Mucosa of stomach (tissue), 1 donor: ENCODE results near the gene SETD2.
"Not testable (repeated sequence)": the region's sequence is repeated elsewhere in the genome, so short reads cannot be mapped to it uniquely, and the experiment has no call there.

ENCODE experiments used
- H3K27me3 ChIP-seq: one replicate; pipeline ENCODE4 v1.7.0; 2013; ENCODE audit warnings: mild to moderate bottlenecking, low read length; ENCODE audit not compliant: control insufficient read depth, insufficient read depth
- H3K36me3 ChIP-seq: one replicate; pipeline ENCODE4 v1.7.0; 2013; ENCODE audit warnings: low read length; ENCODE audit not compliant: control insufficient read depth, insufficient read depth
- H3K4me1 ChIP-seq: one replicate; pipeline ENCODE4 v1.7.0; 2013; ENCODE audit warnings: mild to moderate bottlenecking, low read length; ENCODE audit not compliant: control insufficient read depth, insufficient read depth
- H3K4me3 ChIP-seq: one replicate; pipeline ENCODE4 v1.7.0; 2013; ENCODE audit warnings: low read length
- H3K9ac ChIP-seq: one replicate; pipeline ENCODE4 v1.7.0; 2013; ENCODE audit warnings: mild to moderate bottlenecking, low read length, moderate library complexity
- H3K9me3 ChIP-seq: one replicate; pipeline ENCODE4 v1.7.0; 2013; ENCODE audit warnings: mild to moderate bottlenecking, low read length, moderate library complexity; ENCODE audit not compliant: control insufficient read depth
- donor health status: Pancreatic carcinoma.

Gene SETD2

DNA sequence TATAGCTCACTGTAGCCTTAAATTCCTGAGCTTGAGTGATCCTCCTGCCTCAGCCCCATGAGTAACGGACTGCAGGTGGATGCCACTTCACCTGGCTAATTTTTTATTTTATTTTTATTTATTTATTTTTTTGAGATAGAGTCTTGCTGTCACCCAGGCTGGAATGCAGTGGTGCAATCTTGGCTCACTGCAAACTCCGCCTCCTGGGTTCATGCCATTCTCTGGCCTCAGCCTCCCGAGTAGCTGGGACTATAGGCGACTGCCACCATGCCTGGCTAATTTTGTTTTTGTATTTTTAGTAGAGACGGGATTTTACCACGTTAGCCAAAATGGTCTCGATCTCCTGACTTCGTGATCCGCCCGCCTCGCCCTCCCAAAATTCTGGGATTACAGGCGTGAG lies 16.1 kb upstream of the SETD2 start:
- H3K9me3 ChIP-seq, H3K9ac ChIP-seq, H3K4me1 ChIP-seq, H3K4me3 ChIP-seq, H3K27me3 ChIP-seq, H3K36me3 ChIP-seq: not testable (repeated sequence)

DNA sequence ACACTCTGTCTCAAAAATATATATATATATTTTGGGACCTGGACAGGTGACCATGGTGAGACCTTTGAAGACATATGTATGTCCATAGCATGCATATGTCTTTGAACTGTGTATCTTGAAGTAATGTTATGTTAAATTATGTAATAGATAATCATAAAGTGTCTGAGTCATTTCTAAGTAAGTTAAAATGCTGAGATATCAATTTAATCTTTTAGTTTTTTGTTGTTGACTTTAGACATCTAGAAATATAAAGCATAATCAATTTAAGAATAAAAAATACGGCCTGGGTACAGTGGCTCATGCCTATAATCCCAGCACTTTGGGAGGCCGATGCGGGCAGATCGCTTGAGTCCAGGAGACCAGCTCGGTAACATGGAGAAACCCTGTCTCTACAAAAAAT lies 12.7 kb upstream of the SETD2 start:
- Histone ChIP-seq H3K27me3 (no peaks in the 10 kb centered on the region), H3K4me3 (no peak overlapping the region), H3K36me3 (no peaks in the 10 kb centered on the region), H3K4me1 (no peaks in the 10 kb centered on the region), H3K9ac (no peak overlapping the region), H3K9me3 (no peaks in the 10 kb centered on the region)

DNA sequence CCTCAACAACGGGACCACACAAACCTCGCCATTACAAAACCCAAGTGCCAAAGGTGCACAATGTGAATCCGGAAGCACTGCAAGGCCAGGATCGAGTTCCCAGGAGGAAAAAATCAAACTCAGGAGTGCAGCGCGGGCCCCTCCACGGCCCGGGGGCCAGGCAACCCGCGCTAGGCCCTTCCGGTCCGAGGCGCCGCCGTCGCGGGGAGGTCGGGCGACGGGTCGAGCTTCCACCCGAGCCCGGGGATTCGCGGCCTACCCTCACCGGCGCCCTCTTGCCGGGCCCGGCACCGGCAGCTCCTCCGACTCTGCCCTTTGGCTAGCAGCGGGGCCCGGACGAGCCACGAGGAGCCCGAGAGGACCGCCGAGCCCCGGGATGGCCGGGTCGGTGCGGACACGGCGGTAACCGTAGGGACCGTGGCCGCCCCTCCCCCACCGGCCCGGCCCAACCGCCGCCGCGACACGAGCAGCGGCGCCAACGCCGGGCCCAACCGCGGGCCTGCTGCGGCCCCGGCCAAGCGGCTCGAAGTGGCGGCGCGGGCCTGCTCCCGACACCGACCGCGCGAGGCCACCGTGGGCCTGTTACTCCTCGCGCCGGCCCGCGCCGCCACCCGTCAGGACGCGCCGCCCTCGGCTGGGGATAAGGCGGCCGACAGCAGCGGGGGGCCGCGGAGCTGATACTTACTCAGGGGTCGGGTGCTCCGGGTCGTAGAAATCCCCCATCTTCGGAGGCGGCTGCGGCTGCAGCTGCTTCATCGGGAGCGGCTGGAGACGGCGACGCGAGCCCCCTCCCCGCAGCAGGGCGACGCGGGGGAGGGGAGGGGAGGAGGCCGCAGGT lies 525 bp downstream of the SETD2 start:
- Histone ChIP-seq H3K9me3 (no peaks in the 10 kb centered on the region), H3K4me1 (peaks cover 20% of the 10 kb centered on the region), H3K9ac (peak overlapping the region; percentile 96), H3K4me3 (peak overlapping the region; percentile 23), H3K36me3 (no peaks in the 10 kb centered on the region), H3K27me3 (no peaks in the 10 kb centered on the region)

DNA sequence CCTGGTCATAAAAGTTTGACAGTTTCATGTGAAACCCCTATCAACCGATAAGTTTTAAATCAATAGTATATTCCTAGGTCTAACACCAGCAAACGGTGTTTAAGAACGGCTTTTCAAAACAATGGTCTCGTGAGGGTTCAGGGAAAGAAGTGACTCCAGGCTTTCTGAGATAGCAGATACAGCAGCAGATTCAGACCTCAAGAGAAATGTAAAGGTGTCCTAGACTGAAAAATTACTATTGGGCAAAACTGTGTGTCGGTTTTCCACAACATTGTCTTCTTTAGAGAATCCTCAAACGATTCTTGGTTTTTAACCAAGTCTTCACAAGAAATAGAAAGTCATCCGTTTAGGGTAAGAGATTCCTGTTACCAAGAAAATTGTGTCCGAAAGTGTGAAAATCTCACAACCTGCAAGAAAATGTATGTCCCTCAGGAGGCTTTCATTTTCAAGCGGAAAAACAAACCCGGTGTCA lies 1.2 kb downstream of the SETD2 start:
- Histone ChIP-seq H3K36me3 (no peaks in the 10 kb centered on the region), H3K4me1 (peaks cover 20% of the 10 kb centered on the region), H3K9ac (peak overlapping the region; percentile 96), H3K9me3 (no peaks in the 10 kb centered on the region), H3K27me3 (no peaks in the 10 kb centered on the region), H3K4me3 (peak overlapping the region; percentile 23)

DNA sequence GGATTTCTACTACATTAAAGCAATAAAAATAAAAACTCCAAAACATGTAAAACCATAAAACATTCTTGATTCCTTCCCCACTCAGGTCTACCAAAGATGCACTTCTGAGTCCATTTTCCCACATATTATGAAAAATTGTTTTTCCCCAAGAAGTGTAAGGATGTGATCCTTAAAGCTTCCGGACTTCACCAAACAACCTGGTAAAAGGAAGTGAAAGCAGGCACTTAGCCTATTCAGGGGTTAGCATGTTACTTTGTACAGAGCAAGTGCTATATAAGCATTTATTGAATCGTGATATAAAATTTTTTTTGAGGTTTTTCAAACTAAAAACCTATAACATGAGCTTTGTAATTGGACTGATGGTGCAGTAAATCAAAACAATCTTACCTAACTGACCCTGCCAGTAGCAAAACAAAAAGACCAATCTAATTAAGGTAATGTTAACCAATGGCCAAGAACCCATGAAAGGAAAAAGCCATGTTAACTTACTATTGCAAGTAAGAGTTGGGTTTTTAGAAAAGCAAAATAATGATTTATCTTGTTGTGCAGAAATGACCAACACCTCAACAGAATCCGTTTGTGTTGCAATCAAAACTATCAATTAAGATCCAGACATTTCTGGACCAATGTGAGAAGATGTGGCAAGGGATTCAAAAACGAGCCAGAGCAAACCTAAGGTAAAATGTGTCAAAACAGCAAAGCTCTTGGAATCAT lies 1.8 kb downstream of the SETD2 start:
- Histone ChIP-seq H3K4me3 (peak overlapping the region; percentile 23), H3K36me3 (no peaks in the 10 kb centered on the region), H3K9me3 (no peaks in the 10 kb centered on the region), H3K4me1 (peaks cover 20% of the 10 kb centered on the region), H3K27me3 (no peaks in the 10 kb centered on the region), H3K9ac (peak overlapping the region; percentile 96)

DNA sequence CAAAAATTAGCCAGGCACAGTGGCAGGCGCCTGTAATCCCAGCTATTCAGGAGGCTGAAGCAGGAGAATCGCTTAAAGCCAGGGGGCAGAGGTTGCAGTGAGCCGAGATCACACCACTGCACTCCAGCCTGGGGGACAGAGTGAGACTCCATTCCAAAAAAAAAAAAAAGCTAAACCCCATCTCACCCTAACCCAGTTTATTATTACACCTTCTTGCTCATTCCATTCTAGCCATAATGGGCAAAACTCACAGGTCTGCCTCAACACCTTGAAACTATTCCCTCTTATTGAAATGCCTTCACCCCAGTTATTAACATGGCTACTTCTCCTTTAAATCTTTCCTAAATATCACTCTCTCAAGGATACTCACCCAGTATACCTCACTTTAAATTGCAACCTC lies 4.1 kb downstream of the SETD2 start:
- Histone ChIP-seq H3K27me3 (no peaks in the 10 kb centered on the region), H3K4me3 (no peak overlapping the region), H3K9me3 (no peaks in the 10 kb centered on the region), H3K36me3 (no peaks in the 10 kb centered on the region), H3K9ac (no peak overlapping the region), H3K4me1 (peaks cover 20% of the 10 kb centered on the region)

DNA sequence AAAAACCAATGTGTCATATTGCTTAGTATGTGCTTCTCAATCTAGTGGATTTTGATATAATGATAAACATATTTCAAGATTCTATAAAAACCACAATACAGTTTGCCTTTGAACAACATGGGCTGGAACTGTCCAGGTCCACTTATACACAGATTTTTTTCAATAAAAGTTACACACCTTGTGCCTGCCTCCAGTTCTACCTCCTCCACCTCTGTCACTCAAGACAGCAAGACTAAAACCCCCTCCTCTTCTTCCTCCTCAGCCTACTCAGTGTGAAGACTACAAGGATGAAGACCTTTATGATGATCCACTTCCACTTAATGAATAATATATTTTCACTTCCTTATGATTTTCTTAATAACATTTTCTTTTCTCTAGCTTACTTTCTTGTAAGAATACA lies 5.7 kb downstream of the SETD2 start:
- H3K27me3 ChIP-seq: no peaks in the 10 kb centered on the region
- H3K36me3 ChIP-seq: no peaks in the 10 kb centered on the region
- no peak overlapping the region for H3K9ac ChIP-seq
- H3K4me3 ChIP-seq: no peak overlapping the region
- H3K9me3 ChIP-seq: no peaks in the 10 kb centered on the region
- peaks cover 20% of the 10 kb centered on the region for H3K4me1 ChIP-seq

DNA sequence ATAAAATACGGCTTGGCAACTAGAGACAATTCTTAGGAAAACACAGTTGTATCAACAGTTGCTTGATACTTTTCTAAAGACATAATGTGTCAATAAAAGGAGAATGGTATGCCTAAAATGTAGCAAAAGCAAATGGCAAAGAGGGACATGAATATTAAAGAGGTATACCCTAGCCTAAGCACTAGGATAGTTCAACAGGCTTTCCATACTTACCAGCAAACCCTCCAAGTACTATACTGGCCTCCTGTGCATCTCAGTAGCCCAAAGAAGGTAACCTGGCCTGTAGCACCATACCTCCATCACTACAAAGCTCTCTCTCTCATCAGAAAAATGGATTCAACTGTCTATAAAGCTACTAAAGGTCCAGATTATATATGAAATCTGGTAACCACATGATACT lies 7.5 kb downstream of the SETD2 start:
- Histone ChIP-seq H3K4me1 (peaks cover 18% of the 10 kb centered on the region), H3K9me3 (no peaks in the 10 kb centered on the region), H3K36me3 (no peaks in the 10 kb centered on the region), H3K27me3 (no peaks in the 10 kb centered on the region), H3K9ac (no peak overlapping the region), H3K4me3 (no peak overlapping the region)

DNA sequence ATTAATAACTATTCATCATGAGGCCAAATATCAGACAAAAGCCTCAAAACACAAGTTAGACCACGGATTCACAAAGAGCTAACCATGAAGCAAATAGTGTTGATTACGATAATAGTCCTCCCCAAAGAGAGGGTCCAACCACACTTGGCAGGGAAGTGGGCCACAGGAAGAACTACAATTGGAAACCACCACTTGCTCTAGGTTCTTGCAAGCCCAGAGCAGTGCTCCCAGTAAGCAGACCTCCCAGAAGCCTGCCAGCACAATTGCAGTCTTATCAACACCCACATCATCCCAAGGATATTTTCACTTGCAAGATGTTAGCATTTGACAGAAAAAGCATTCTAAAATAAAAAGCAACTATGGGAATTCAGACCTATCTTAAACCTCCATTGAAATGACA lies 11.3 kb downstream of the SETD2 start:
- H3K4me3 ChIP-seq: no peak overlapping the region
- peaks cover 6% of the 10 kb centered on the region for H3K4me1 ChIP-seq
- no peak overlapping the region for H3K9ac ChIP-seq
- H3K27me3 ChIP-seq: no peaks in the 10 kb centered on the region
- no peaks in the 10 kb centered on the region for H3K36me3 ChIP-seq
- H3K9me3 ChIP-seq: no peaks in the 10 kb centered on the region

DNA sequence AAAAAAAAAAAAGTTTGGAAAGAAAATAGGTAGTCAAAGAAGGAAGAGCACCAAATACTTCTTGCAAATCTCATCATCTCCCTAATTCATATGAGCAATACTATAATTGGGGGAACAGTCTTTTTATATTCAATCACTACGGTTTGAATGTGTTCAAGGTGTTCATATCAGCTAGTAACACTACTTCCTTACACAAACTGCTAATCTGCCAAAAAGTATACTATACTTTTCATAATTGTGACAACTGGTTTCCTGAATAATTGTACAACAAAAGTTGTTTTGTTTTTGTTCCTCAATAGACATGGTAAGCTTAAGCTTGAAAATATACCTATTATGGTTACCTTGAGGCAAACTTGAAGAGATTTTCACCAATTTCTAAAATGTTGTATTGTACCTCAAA lies 12.1 kb downstream of the SETD2 start:
- Histone ChIP-seq H3K4me1 (peaks cover 6% of the 10 kb centered on the region), H3K9ac (no peak overlapping the region), H3K36me3 (no peaks in the 10 kb centered on the region), H3K4me3 (no peak overlapping the region), H3K27me3 (no peaks in the 10 kb centered on the region), H3K9me3 (no peaks in the 10 kb centered on the region)

DNA sequence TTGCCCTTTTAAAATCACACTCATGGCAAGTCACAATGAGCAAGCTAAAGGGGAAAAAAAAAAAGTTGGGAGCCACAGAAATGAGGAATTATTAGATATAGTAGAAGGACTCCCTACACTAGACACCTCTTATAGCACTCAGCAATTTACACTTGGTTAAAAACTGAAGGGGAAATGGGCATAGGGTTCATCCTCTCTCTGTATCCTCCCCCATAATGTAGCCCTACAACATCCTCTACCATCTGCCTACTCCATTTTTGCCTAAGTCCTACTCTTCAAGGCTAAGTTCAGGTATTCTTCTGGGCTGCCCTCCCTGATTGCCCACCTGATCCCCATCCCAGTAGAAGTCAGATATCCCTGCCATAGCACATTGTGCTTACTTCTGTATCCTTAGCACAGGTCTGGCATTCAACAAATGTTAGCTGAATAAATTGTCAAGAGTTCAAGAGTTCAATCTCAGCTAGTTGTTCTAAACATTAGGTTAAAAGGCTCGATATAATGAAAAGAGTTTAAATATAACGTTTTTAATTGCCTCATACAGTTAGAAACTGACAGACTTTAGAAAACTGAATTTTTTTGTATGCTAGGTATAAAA lies 14.5 kb downstream of the SETD2 start:
- Histone ChIP-seq H3K4me1 (peaks cover 6% of the 10 kb centered on the region), H3K27me3 (no peaks in the 10 kb centered on the region), H3K9ac (no peak overlapping the region), H3K9me3 (no peaks in the 10 kb centered on the region), H3K36me3 (no peaks in the 10 kb centered on the region), H3K4me3 (no peak overlapping the region)

DNA sequence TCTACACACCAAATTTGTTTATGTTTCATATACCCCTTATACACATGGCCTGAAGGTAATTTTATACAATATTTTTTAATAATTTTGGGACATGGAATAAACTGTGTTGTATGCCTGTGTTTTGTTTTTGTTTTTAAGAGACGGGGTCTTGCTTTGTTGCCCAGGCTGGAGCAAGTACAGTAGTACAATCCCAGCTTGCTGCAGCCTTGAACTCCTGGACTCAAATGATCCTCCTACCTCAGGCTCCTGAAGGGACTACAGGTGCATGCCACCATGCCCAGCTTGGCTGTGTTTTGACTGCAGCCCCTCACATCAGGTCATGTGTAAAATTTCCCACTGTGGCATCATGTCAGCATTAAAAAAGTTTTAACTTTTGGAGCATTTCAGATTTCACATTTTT lies 18.6 kb downstream of the SETD2 start:
- Histone ChIP-seq H3K9me3 (no peaks in the 10 kb centered on the region), H3K4me3 (no peak overlapping the region), H3K9ac (no peak overlapping the region), H3K27me3 (no peaks in the 10 kb centered on the region), H3K36me3 (no peaks in the 10 kb centered on the region), H3K4me1 (peaks cover under 1% of the 10 kb centered on the region)
